Ishikawa (cell line): ENCODE data around the gene HSH2D.

Experiments used
- CEBPB ChIP-seq: IDR thresholded peaks from 2 replicates; pipeline ENCODE4 v1.6.1; 2012
- EP300 ChIP-seq: IDR thresholded peaks from 2 replicates; pipeline ENCODE4 v1.6.1; 2012; ENCODE audit warnings: borderline replicate concordance
- FOXM1 ChIP-seq: IDR thresholded peaks from 2 replicates; pipeline ENCODE4 v1.6.1; 2012; ENCODE audit warnings: low read depth, borderline replicate concordance
- NFIC ChIP-seq: IDR thresholded peaks from 2 replicates; pipeline ENCODE4 v1.6.1; 2012
- RAD21 ChIP-seq: IDR thresholded peaks from 2 replicates; pipeline ENCODE4 v1.6.1; 2012; ENCODE audit warnings: low read depth
- TAF1 ChIP-seq: IDR thresholded peaks from 2 replicates; pipeline ENCODE4 v1.6.1; 2012; ENCODE audit warnings: low read depth, mild to moderate bottlenecking
- TCF12 ChIP-seq: IDR thresholded peaks from 2 replicates; pipeline ENCODE4 v1.6.1; 2012; ENCODE audit warnings: low read depth
- TEAD4 ChIP-seq: IDR thresholded peaks from 2 replicates; pipeline ENCODE4 v1.6.1; 2012
- TF ChIP-seq, protein P1 (sequence below): IDR thresholded peaks from 2 replicates; pipeline ENCODE4 v1.6.1; 2012
- TF ChIP-seq, protein P2 (sequence below): IDR thresholded peaks from 2 replicates; pipeline ENCODE4 v1.6.1; 2012
- TF ChIP-seq, protein P3 (sequence below): IDR thresholded peaks from 2 replicates; pipeline ENCODE4 v1.6.1; 2012; ENCODE audit warnings: low read depth, mild to moderate bottlenecking

DNA sequence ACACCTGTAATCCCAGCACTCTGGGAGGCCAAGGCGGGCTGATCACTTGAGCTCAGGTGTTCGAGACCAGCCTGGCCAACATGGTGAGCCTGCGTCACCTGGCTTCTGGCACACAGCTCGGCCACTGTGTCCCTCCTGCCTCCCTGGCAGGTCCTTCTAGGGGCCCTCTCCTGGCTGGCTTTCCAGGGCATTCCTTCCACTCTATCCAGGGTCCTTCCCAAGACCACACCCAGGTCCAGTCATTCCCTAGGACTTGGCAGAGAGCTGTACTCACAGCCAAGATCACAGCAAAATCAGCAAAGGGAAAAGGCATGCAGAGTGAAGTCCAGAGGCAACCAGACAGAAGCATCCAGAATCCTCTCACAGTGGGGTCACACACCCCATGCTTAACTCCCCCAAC, 9.7 kb upstream of the HSH2D start:
- TF ChIP-seq CEBPB, result no peak
- no peak for TF ChIP-seq EP300
- no peak for TF ChIP-seq FOXM1
- TF ChIP-seq RAD21, result no peak
- TF ChIP-seq NFIC, result no peak
- no peak for TF ChIP-seq TAF1
- TF ChIP-seq, protein P1, sequence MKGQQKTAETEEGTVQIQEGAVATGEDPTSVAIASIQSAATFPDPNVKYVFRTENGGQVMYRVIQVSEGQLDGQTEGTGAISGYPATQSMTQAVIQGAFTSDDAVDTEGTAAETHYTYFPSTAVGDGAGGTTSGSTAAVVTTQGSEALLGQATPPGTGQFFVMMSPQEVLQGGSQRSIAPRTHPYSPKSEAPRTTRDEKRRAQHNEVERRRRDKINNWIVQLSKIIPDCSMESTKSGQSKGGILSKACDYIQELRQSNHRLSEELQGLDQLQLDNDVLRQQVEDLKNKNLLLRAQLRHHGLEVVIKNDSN, result no peak
- TF ChIP-seq TCF12, result no peak
- TF ChIP-seq, protein P2, sequence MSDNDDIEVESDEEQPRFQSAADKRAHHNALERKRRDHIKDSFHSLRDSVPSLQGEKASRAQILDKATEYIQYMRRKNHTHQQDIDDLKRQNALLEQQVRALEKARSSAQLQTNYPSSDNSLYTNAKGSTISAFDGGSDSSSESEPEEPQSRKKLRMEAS, result no peak
- no peak for TF ChIP-seq TEAD4
- TF ChIP-seq, protein P3, sequence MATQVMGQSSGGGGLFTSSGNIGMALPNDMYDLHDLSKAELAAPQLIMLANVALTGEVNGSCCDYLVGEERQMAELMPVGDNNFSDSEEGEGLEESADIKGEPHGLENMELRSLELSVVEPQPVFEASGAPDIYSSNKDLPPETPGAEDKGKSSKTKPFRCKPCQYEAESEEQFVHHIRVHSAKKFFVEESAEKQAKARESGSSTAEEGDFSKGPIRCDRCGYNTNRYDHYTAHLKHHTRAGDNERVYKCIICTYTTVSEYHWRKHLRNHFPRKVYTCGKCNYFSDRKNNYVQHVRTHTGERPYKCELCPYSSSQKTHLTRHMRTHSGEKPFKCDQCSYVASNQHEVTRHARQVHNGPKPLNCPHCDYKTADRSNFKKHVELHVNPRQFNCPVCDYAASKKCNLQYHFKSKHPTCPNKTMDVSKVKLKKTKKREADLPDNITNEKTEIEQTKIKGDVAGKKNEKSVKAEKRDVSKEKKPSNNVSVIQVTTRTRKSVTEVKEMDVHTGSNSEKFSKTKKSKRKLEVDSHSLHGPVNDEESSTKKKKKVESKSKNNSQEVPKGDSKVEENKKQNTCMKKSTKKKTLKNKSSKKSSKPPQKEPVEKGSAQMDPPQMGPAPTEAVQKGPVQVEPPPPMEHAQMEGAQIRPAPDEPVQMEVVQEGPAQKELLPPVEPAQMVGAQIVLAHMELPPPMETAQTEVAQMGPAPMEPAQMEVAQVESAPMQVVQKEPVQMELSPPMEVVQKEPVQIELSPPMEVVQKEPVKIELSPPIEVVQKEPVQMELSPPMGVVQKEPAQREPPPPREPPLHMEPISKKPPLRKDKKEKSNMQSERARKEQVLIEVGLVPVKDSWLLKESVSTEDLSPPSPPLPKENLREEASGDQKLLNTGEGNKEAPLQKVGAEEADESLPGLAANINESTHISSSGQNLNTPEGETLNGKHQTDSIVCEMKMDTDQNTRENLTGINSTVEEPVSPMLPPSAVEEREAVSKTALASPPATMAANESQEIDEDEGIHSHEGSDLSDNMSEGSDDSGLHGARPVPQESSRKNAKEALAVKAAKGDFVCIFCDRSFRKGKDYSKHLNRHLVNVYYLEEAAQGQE, result no peak
